Tibial nerve (tissue), 3 donors: ENCODE data around the gene TOE1.

Experiments used
- CTCF ChIP-seq, 5 experiments: fragments of 200-600 bp in 3 of 5; fragments of 450-650 bp in 2 of 5; sonication (generic) in 3 of 5; IDR thresholded peaks; one replicate each; pipeline ENCODE4 v1.5.1; 2016 to 2019; ENCODE audit warnings: antibody characterized with exemption in 5 of 5, mild to moderate bottlenecking in 3 of 5, moderate library complexity in 2 of 5
- POLR2A ChIP-seq, 2 donors: fragments of 450-650 bp; IDR thresholded peaks; one replicate each; pipeline ENCODE4 v1.6.1; 2017; ENCODE audit warnings: antibody characterized with exemption in 2 of 2, mild to moderate bottlenecking in 2 of 2, moderate library complexity in 2 of 2

- no peak for TF ChIP-seq CTCF (IDR thresholded peaks at IDR 0.05)
- no peak for TF ChIP-seq POLR2A (IDR thresholded peaks at IDR 0.05)
Measured at GRCh38 chr1:45375104-45376090, 35.4 kb downstream of the TOE1 start.
